Colon (tissue), 2 donors: Measurements from ENCODE around the gene AKAP10.
"Not testable (repeated sequence)": the region's sequence is repeated elsewhere in the genome, so short reads cannot be mapped to it uniquely, and the experiment has no call there.

ENCODE experiments used
- FAIRE-seq: peaks from 2 replicates; lab custom pipeline; 2012; peaks lifted over from hg19 to GRCh38; lab: Jason Lieb, UNC
- donor health status: control.
- donor health status: control.

The AKAP10 gene

DNA sequence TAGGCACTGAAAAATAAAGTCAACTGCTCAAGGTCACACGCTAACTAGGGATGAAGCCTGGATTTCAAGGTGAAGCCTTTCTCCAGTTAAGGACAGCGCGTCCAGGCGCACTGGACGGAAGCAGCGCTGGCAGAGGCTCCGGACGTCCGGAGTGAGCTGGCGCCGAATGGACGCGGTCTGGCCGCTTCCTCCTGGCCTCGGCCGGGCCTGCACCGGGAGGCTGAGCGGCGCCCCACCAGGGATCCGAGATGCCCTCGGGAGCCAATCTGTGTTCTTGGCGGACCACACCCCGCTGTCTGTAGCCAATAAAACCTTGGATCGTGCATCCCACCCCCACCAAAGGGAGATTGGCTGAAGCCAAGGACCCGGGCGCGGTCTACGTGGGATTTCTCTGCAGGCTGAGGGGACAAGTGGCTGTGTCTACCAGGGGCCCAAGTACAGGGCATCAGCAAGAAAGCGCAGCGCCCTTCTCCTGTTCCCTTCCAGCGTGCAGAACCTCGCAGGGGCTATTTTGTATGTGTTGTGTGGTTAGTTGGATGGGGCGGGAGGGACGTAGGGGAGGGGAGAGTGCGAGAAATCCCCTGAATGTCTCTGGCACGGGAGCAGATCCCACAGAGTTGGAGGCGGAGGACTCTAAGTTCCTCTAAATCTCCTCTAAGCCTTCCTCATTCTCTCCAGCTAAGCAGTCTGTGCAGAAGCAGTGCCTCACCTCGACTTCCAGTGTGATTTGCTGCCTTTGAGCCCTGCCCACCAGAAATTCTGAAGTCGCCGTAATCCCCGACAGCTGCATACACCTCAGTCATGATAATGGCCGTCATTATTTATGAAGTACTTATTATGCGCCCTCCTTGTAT is 2.5 kb upstream of the AKAP10 start:
- FAIRE-seq = no peak

DNA sequence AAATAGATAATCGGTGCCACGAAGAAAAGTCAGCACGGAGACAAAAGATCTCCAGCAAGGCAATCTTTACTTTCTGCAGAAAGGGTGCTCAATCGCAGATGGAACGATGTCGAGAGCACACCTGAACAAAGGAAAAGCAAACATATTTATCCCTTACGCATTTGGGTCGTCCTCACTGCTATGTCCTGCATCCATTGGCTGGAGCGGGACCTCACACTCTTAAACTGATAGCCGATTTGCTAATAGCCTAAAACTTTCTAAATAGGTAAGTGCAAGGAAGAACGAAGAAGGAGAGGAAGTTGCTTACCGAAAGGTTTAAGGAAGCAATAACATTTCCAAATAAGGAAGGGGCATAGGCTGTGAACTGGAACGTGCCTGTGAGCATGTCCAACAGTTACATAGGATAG is 1.2 kb upstream of the AKAP10 start:
- FAIRE-seq = no peak

DNA sequence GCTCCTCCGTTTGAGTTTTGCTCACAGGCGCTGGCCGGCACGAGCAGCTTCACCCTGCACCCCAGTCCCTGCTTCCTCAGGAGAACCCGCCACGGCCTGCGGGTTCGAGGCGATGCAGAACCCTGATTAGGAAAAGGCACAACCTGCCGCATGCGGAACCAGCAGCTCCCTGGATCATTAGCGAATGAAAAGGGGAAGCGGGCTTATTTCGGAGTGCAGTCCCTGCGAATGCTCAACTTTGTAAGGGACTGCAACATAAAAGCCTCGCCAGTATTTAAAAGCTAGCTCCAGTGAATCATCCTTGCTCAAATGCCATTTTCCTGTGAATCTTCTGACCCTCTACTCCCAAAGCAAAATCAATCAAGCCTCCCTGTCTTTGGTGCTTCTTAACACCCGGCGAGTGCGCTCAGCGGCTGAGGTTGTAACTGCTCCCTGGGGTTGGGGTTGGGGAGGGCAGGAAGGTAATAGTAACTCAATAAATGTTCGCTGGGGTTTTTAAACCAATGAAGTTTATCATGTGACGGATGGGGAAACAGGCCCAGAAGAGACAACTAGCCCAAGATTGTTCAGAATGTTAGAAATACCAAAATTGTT is 678 bp upstream of the AKAP10 start:
- no peak for FAIRE-seq

DNA sequence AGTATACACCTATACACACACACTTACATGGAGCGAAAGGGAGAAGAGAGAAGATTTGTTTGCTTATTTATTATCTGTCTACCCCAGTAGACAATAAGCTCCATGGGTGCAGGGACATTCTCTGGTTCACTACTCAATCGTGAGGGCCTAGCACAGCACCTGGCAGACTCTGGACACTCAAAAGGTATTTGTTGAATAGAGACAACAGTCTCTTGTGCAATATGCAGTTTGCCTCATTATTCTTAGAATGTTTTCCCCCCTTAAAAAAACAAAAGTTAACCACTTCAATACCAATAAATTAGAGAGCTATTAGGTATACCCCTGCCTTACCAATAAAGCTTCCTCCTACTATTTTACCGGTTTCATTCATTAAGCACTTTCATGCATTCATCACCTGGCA is 2.0 kb downstream of the AKAP10 start:
- FAIRE-seq = no peak

DNA sequence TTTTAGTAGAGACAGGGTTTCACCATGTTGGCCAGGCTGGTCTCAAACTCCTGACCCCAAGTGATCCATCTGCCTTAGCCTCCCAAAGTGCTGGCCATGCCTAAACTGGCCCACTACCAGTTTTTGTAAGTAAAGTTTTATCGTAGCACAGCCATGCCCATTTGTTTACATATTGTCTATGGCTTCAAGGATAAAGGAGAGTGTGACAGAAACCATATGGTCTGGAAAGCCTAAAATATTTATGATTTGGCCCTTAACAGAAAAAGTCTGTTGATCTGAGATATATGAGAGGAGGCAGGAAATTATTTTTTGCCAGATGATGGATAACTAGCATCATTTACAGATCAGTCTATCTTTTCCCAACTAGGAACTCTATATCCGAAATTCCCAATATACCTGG is 4.5 kb downstream of the AKAP10 start:
- no peak for FAIRE-seq

DNA sequence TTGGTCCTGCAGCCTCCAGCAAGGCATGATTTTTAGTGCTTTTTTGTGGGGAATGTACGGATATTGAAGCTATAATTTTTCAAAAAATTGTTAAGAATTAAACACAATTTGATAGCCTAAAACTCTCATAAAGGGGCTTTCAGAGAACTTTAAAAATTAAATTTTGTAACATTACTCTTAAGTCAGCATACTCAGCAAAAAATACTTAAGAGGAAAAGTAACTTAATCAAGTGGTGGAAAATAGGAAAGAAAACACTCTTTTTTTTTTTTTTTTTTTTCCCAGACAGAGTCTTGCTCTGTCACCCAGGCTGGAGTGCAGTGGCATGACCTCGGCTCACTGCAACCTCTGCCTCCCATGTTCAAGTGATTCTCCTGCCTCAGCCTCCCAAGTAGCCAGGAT is 14.7 kb downstream of the AKAP10 start:
- FAIRE-seq = not testable (repeated sequence)

DNA sequence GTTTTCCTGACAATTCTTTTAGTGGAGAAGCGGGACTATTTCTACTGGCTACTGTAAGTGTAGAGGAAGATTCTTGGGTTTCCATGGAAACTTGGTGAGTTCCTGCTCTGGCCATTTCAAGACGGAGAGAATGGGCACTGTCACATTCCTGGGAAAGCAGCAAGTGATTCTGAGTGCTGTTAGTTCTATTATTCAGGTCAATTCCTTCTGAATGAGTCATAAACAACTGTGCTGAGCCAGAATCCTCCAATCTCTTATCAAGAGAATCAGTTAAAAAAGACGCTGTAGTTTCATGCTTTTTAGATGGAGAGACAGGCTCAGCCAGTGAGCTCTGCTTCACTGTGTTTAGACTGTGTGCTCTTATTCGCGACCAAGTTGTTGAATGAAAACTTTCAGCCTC is 19.6 kb downstream of the AKAP10 start:
- no peak for FAIRE-seq

DNA sequence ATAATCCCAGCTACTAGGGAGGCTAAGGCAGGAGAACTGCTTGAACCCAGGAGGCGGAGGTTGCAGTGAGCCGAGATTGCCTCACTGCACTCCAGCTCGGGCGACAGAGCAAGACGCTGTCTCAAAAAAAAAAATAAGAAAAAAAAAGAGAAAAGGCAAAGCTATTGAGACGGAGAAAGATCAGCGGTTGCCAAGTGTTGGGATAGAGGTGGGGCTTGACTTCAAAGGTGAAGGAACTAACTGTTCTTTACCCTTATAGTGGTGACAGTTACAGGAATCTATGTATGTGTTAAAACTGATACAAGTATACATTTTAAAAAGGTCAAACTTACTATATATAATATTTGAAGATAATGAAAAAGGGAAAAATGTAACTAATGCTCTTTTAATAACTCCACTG is 22.5 kb downstream of the AKAP10 start:
- FAIRE-seq = no peak

DNA sequence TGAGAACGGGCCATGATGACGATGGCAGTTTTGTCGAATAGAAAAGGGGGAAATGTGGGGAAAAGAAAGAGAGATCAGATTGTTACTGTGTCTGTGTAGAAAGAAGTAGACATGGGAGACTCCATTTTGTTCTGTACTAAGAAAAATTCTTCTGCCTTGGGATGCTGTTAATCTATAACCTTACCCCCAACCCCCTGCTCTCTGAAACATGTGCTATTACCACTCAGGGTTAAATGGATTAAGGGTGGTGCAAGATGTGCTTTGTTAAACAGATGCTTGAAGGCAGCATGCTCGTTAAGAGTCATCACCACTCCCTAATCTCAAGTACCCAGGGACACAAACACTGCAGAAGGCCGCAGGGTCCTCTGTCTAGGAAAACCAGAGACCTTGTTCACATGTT is 26.2 kb downstream of the AKAP10 start:
- not testable (repeated sequence) for FAIRE-seq

DNA sequence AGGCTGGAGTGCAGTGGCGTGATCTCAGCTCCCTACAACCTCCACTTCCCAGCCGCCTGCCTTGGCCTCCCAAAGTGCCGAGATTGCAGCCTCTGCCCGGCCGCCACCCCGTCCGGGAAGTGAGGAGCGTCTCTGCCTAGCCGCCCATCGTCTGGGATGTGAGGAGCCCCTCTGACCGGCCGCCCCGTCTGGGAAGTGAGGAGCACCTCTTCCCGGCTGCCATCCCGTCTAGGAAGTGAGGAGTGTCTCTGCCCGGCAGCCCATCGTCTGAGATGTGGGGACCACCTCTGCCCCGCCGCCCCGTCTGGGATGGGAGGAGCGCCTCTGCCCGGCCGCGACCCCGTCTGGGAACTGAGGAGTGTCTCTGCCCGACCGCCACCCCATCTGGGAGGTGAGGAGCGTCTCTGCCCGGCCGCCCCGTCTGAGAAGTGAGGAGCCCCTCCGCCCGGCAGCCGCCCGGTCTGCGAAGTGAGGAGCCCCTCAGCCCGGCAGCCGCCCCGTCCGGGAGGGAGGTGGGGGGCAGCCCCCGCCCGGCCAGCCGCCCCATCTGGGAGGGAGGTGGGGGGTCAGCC is 26.9 kb downstream of the AKAP10 start:
- not testable (repeated sequence) for FAIRE-seq

DNA sequence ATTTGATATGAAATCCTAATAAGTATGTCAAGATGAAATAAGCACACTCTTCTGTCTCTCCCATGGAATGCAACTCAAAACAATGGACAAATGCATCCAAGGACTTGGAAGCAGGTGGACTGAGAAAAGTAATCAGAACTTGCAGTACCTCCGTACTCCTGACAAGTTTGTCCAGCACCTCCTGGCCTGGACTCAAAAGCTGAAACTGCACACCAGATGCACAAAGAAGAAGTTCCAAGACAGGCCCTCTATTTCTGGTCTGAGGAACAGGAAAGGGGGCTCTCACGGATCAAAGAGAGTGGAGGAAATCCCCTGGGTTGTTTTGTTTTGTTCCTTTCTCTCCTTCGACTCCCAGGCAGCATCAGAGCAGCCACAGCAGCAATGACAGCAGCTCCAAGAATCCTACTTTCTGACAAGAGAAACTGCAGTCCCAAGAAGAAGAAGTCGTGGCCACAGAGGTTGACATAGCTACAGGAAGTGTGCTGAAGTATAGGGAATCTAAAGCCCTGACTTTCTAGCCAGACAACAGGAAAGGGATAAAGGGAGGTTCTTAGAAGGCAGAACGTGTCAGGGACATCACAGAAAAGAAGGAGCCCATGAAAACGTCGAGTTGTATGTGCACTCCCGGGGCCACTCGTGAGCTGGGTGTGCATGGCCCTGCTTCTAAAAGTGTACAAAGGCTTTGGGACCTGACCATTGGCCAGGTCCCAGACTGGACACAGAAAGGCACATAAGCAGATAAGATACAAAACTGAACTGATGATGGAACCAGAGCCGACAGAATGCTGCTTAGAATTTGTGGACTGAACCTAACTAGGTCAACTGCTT is 29.3 kb downstream of the AKAP10 start:
- no peak for FAIRE-seq

DNA sequence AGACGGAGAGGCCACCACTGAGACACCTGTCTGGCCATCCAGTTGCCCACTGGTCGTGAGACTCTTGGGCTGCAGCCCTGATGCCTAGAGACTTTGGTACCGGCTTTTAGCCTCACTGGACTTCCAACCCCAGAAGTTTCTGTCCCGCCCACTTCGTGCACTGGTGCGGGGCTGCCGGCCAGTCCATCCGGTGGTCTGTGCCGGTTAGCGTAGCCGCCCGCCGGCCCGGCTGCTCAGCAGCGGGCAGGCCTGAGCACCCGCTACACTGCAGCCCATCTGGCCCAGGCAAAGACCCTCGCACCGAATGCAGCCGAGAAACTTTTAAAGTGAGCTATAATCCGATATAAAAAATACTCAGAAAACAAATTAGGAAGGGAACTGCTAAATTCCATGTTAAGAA is 30.7 kb downstream of the AKAP10 start:
- no peak for FAIRE-seq

DNA sequence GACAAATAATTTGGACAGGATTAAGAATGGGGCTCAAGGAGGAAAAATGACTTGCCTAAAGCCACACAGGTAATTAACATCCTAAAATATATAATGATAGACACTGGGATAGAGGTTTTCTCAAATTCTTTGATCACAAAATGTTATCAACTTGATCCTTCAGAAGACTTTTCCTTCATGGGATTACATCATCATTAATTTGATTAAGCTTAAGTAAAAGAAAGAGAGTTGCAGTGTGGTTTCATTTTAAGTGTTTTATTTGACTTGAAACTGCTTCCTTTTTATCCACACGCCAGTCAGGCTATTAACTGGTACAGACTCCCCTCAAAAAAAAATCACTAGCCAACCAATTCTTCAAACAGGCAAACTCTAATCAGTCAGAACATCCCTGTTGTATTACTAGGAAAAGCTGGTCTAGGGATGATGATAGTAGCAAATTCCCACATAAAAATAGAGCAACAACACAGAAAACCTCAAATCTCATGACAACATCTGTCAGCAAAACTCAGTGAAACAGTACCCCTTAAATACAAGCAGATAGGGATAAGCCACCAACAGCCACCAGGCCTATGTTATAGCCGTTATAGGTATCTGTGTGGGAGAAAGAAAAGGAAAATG is 32.5 kb downstream of the AKAP10 start:
- FAIRE-seq = no peak

DNA sequence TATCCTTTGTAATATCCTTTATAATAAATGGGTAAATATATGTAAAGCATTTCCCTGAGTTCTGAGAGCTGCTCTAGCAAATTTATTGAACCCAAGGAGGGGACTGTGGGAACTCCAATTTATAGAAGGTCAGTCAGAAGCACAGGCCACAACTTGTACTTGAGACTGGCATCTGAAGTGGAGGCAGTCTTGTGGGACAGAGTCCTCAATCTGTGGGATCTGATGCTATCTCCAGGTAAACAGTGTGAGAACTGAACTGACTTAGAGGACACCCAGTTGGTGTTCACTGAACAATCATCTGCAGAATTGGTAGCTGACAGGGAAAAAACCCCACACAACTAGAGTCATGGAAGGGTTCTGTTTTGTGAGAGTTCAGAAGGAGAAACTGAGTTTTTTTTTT is 34.0 kb downstream of the AKAP10 start:
- no peak for FAIRE-seq

DNA sequence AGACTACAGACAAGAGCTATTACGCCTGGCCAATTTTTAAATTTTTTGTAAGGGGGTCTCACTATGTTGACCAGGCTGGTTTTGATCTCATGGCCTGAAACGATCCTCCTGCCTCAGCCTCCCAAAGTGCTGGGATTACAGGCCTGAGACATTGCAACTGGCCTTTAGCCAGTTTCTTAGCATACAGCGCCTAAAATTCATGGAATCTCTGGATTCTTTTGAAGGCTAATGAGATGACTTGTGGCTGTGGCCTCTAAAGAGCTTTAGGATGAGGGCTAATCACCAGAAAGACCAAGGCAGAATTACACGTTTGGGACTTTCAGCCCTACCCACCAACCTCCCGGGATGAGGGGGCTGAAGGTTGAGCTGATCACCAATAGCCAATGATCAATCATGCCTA is 34.6 kb downstream of the AKAP10 start:
- FAIRE-seq = no peak

DNA sequence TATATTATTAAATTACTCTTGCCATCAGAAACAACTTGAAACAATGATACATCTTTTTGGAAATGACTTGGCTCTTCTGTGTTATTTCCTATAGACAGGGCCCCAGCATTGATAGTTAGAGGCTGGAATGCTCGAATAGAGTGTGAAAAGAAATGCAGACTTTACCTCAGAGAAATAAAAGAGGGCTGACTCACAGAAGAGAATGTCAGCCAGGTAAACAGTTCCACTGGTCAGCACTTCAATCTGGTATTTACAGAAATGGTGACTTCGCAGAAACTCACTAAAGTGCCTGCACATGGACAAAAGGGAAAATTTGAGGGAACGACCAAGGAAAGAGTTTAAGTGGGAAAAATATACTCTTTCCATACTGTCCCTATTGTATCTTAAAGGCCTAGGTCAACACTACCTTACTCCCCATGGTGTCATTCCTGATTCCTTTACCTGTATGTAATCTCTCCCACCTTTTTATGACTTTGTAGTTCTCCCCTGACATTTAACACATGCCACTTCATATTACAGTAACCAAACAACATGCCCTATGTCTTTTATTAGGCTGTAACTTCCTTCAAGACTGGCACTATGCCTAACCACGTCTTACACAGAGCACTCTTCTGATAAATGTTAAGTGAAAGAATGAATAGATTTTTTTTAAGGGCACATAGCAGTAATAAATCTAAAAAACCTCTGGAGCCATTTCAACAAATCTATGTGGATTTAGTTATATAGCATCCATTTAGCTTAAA is 36.7 kb downstream of the AKAP10 start:
- no peak for FAIRE-seq

DNA sequence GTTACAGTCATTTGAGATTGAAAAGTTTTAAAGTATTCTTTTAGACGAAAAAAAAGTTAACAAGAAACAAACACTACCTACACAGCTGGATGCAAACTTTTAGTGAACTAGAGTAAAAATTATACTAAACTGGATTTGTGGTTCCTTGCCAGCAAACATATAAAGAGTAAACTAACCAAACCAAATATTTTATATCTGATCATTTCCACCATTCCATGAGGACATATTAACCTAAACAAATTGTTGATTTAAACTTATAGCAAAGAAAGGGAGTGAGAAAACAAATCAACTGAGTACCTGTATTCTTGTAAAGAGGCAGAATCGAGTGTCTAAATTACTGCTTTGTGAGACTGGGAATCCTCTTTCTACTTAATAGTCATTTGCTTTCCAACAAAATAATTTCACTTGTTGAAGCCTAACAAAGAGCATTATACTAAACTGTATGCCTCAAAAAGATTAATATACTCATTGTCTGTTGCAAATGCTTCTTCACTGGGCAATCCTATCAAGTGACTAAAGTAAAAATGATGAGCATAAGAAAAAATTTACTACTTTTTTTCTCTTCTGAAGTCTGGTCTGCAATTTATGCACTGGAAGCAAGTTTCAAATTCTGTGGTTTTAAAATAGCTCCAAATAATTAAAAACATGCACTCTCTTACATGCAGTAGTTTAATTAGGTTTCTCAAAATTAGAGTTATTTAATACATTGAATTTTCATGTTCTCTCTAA is 37.5 kb downstream of the AKAP10 start:
- no peak for FAIRE-seq

DNA sequence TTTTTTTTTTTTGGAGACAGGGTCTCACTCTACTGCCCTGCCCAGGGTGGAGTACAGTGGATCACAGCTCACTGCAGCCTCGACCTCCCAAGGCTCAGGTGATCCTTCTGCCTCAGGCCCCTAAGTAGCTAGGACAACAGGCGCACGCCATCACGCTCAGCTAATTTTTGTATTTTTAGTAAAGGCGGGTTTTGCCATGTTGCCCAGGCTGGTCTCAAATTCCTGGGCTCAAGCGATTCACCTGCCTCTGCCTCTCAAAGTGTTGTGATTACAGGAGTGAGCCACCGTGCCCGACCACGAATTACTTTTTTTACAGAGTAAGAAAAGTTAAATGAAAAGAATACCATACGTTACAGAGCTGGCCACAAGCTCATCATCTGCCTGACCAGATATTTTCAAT is 38.9 kb downstream of the AKAP10 start:
- FAIRE-seq = no peak

DNA sequence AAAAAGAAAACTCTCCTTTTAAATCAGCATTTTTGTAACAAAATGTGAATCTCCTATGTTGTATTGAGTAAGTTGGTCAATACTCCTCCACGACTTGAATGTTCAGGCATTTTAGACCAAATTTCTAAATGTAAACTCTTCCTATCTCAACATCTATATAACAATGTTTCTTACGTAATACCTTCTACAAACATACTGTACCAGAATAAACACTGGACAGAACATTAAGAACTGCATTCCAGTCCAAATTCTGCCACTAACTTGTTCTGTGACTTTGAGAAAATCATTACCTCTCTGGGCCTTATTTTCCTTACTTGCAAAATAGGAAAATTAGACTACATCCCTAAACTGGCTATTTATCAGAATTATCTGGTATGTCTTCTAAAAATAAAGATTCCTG is 40.1 kb downstream of the AKAP10 start:
- no peak for FAIRE-seq

DNA sequence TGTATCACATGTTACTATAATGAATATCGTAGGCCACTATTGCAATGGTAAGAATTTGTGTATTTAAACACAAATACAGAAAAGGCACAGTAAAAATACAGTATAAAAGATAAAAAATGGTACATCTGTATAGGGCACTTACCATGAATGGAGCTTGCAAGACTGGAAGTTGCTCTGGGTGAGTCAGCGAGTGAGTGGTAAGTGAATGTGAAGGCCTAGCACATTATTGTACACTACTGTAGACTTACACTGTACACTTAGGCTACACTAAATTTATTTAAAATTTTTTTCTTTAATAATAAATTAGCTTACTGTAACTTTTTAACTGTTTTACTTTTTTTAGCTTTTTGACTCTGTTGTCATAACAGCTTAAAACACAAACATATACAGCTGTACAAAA is 42.5 kb downstream of the AKAP10 start:
- FAIRE-seq = no peak

DNA sequence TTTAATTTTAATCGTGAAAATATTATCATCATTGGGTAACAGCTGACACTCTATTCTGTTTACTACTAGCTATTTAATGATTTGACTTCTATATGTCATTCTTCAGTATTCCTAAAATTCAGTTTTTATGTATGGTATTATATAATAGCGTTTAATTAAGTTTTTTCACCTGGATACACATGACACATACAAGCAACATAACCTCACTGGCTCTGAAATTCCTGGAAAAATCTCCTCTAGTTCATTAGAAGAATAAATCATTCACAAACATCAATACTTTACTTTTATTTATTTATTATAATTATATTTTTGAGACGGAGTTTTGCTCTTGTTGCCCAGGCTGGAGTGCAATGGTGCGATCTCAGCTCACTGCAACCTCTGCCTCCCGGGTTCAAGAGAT is 44.0 kb downstream of the AKAP10 start:
- no peak for FAIRE-seq
